ENCODE data around the gene MYBBP1A.

- TF ChIP-seq CTCF (IDR thresholded peaks at IDR 0.05; ENCODE audit: low read depth, low read length, poor library complexity, severe bottlenecking) = no peak
- no peak for TF ChIP-seq EZH2phosphoT487 (IDR thresholded peaks at IDR 0.05; ENCODE audit: borderline replicate concordance, low read length)
Measured at GRCh38 chr17:4522661-4523060, 32.5 kb downstream of the MYBBP1A start.

Data from DOHH2 (cell line).